NCI-H510A treated with DMSO at 0.1 percent for 48 hours (cell line): ENCODE data around the gene BMPER.

Experiments used
- DNase-seq: peaks from one replicate; lab custom pipeline; 2025; lab: John Stamatoyannopoulos, UW

The BMPER gene

GRCh38 chr7:34062341-34062740, 157.0 kb downstream of the BMPER start:
- DNase-seq: no peak

DNA sequence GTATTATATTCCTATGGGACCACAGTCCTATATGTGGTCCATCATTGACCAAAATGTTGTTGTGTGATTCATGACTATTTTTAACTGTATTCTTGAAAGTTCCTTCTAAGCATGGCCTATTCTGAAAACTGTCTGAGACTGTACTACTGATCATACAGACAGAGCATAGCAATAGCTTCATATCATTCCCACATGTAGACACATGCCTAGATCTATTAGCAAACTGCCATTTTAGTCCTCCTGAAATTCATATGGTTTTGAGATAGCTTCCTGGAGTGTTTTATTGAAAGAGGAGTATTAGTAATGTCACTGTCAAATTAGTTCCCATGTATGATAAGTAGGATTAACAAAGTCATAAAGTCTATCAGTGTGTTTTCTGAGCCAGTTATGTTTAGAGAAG, 157.5 kb downstream of the BMPER start:
- DNase-seq: no peak

DNA sequence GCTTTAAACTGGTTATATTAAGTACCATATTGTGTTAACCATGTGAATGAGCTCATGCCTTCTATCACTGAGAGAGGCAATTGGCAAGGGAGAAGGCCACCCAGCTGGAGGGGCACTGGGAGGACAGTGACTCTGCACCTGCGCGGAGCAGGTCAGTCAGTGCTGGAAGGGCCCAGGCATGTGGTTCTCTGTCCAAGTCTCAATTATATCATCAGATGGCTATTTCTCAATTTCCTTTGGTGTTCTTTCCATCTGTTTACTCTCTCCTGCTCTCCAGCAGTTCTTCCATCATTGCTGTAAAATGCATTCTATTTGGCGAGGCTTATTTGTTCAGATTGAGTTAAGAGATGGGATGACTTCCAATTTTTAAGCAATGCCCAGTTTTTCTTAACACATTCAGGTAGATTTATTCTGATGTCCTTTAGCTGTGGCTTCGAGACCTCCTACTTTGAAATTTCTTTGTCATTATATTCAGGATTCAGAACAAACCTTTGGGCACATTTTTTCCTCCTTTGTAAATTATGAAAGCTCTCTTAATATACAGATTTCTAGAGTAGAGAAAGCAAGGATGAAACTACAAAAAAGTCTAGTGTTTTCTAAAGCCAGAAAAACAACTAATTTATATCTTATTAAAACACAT, 159.3 kb downstream of the BMPER start:
- DNase-seq: no peak

DNA sequence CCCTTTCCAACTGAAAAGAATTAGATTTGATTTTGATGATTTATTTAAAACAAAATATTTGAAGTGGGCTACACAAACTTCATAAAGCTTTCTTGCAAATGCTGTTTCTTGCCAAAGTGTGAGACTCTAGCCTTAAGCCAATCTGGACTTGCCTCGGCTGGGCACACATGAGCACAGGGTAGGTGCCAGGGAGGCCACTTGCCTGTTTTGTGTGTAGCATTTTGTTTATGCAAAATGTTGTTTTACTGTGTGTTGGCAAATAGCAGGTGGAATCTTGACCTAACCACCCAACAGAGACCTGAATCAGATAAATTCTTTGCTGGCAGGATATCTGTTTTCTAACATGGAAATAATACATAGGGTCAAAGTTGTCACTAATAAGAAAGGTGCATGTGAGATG, 161.1 kb downstream of the BMPER start:
- DNase-seq: no peak

GRCh38 chr7:34067005-34067778, 161.9 kb downstream of the BMPER start:
- peak; percentile 66 for DNase-seq

GRCh38 chr7:34069676-34070075, 164.3 kb downstream of the BMPER start:
- DNase-seq: no peak

DNA sequence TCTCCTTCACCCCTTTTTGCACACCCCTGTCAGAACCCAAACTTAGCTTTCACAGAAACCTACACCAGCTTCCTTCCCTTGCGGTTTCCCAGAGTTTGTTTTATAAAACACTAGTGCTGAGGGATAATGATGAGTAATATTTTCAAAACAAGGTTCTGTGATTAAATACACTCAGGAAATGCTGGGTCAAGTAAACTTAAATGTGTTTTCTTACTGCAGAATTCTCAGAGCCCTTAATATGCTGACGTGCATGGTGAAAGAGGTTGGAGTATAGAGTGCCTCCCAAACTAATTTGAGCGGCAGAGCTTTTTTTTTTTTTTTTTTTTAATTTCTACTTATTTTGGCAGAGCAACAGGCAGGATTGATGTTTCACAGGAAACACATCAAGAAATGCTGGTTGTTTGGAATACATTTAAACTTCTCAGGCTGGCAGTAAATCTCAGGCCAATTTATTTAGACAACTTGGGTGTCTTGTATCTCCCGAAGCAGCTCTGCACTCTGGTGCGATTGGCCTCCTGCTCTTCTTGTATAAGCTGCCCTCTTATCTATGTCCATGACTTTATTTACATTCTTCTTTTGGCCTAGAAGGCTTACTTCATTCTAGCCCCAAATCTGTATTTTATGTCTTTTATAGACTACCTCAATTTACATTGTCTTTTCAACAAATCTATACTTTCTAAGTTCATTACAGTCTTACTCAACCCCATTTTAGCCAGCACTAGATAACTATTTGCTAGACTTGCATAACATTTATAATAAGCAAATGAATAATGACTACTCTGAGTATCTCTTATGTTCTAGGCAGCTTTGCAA, 165.4 kb downstream of the BMPER start:
- DNase-seq: no peak

DNA sequence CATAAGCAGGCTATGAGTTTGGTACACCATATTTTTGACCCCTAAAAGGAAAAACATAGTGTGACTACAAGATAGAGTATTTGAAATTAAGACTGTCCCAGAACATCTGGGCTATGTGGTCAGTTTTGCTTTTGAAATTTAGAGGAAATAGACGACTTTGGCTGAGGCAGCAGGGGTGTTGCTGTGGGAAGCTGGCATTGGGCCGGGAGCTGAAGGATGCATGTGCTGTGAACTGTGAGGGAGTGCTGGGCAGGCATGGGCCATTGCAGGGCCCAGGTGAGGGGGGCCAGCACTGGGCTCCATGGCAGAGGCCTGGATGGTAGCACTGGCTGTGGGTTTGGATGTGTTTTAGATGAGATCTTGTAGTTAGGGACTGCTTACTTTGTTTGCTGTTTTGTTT, 168.3 kb downstream of the BMPER start:
- no peak for DNase-seq

GRCh38 chr7:34074421-34074820, 169.1 kb downstream of the BMPER start:
- no peak for DNase-seq

GRCh38 chr7:34075523-34076370, 170.4 kb downstream of the BMPER start:
- no peak for DNase-seq

- DNase-seq: no peak
Observed at GRCh38 chr7:34077168-34077567, 171.8 kb downstream of the BMPER start.

GRCh38 chr7:34078864-34079263, 173.5 kb downstream of the BMPER start:
- no peak for DNase-seq

- DNase-seq: no peak
Observed at GRCh38 chr7:34080513-34080912, 175.2 kb downstream of the BMPER start.

- DNase-seq: no peak
Observed at GRCh38 chr7:34081935-34082334, 176.6 kb downstream of the BMPER start.

DNA sequence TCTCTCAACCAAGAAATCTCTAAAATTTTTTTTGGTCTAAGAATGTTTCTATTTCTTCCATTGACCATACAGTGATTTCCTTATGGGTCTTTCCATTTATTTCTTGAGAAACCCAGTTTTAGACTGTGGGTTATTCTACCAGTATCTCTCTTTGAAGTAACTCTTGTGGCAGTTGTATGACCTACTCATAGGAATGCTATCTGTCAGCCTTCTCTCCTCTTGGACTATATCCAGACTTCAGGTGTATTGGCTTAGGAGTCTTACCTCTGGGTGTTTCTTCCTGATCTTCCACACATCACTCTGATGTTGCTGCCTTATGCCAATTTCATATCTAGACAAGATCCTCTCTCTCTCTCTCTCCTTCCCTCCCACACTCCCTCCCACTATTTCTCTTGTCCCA, 178.1 kb downstream of the BMPER start:
- no peak for DNase-seq

DNA sequence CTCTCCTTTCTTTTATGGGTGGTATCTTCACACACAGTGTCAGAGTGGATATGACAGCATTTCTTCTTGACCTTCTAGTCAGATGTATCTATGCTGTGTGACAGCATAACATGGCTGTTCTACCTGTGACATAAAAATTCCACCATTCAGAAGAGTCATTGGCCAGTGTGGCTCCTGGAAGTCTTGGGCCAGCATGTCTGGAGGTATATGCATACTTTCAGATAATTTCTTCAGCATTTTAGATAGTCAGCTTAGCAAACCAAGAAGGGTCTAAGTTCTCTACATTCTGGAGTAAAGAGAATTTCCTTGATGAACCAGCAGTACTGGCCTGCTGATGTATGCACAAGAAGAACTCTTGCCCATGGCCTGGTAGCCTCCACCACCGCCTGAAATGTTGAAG, 179.3 kb downstream of the BMPER start:
- no peak for DNase-seq

DNA sequence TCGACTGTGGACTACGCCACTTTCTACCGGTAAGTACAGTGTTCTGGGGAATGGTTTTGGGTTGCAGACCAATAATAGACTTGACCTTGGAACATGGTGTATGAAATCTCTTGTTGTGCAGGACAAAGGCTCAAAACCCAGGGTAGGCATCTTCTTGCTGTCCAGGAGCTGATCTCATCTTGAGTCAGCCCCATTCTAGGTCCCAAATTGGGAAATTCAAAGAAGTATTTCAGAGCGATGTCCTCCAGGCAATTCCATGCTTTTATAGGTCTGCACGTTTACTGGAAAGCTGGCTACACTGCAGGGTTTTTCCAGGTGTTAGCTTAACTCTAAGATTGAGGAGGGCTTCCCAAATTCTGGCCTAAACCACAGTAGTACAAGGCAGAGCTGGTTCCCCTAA, 180.7 kb downstream of the BMPER start:
- no peak for DNase-seq

DNA sequence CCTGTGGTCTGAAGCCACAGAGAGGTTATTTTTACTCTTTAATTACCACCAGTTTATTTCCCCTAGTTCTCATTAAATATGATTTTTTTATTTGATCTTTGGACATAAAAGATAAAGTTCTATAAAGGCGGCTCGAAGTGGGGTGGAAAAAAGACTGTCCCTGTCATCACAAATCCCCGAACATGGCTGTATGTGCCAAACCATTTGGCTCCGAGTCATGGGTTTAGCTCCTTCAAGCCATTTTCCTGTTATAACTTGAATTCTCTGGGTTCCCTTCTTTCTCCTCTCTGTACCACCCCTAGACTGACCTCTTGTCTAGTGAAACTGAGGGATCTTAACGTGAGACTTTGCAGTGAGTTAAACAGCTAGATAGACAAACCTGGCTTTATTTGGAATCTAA, 181.6 kb downstream of the BMPER start:
- no peak for DNase-seq

- DNase-seq: peak; percentile 27
Observed at GRCh38 chr7:34087892-34088891, 182.9 kb downstream of the BMPER start.

GRCh38 chr7:34090816-34091215, 185.5 kb downstream of the BMPER start:
- no peak for DNase-seq
